Gastroesophageal sphincter (tissue), 4 donors: ENCODE data around the gene ZSWIM7. TPM values are rescaled to one million over a fixed set of nuclear protein-coding genes. Genes with fewer than 3 reads are reported as not detected.

Experiments
- ATAC-seq: fragments of 150-250 bp; one replicate; pipeline ENCODE4 v1.9.1; 2016; ENCODE audit warnings: mild to moderate bottlenecking, moderate library complexity
- H3K27ac ChIP-seq, 4 donors: fragments of 200-600 bp; sonication (generic) in 3 of 4; 1 replicate in 3 of 4; 2 replicates in 1 of 4; pipeline ENCODE4 v1.5.1; 2016 to 2019
- H3K27me3 ChIP-seq: fragments of 200-600 bp; sonication (generic); one replicate; pipeline ENCODE4 v1.5.1; 2019
- H3K36me3 ChIP-seq, 2 donors: fragments of 200-600 bp; sonication (generic); one replicate each; pipeline ENCODE4 v1.5.1; 2019; ENCODE audit warnings: control low read depth in 1 of 2
- H3K4me1 ChIP-seq, 3 donors: fragments of 200-600 bp; sonication (generic); 1 replicate in 2 of 3; 2 replicates in 1 of 3; pipeline ENCODE4 v1.5.1; 2016 to 2019; ENCODE audit warnings: control low read depth in 2 of 3
- H3K4me3 ChIP-seq, 2 donors: fragments of 200-600 bp; sonication (generic); one replicate each; pipeline ENCODE4 v1.5.1; 2019; ENCODE audit warnings: mild to moderate bottlenecking in 1 of 2, moderate library complexity in 1 of 2
- H3K9me3 ChIP-seq, 3 donors: fragments of 200-600 bp; sonication (generic); one replicate each; pipeline ENCODE4 v1.5.1; 2017 to 2019; ENCODE audit warnings: control low read depth in 2 of 3
- CTCF ChIP-seq, 4 experiments: fragments of 200-600 bp in 2 of 4; fragments of 450-650 bp in 2 of 4; sonication (generic) in 1 of 4; IDR thresholded peaks; one replicate each; pipeline ENCODE4 v1.5.1; 2017 to 2019; ENCODE audit warnings: antibody characterized with exemption in 4 of 4, mild to moderate bottlenecking in 2 of 4, moderate library complexity in 2 of 4
- EP300 ChIP-seq: sonication (generic); formaldehyde crosslinking; IDR thresholded peaks from one replicate; pipeline ENCODE4 v1.6.1; 2017; ENCODE audit warnings: antibody characterized with exemption, mild to moderate bottlenecking
- POLR2A ChIP-seq, 2 donors: fragments of 450-650 bp; IDR thresholded peaks; one replicate each; pipeline ENCODE4 v1.6.1; 2017; ENCODE audit warnings: antibody characterized with exemption in 2 of 2, mild to moderate bottlenecking in 2 of 2, moderate library complexity in 1 of 2
- POLR2AphosphoS5 ChIP-seq: sonication (generic); formaldehyde crosslinking; IDR thresholded peaks from one replicate; pipeline ENCODE4 v1.6.1; 2017; ENCODE audit warnings: antibody characterized with exemption
- WGBS, 2 donors: methylation state at CpG; one replicate each; pipeline ENCODE4 v1.1.5; 2018; ENCODE audit warnings: low coverage in 1 of 2; 5-methylcytosine and 5-hydroxymethylcytosine counted together
- total RNA-seq, 4 donors: library from RNA; depleted of rRNA; stranded (reverse); fragments of >200 nt; gene quantifications; one replicate each; pipeline ENCODE4 v1.1.0, GENCODE V29; 2016

ZSWIM7 gene
- total RNA-seq, 4 donors from 2014 or later, result 12.1 to 32.4 (median 13.6) TPM

- Histone ChIP-seq H3K27ac (no peak overlapping the region), H3K9me3 (peaks cover 0 to 4% (median 0%) of the 10 kb centered on the region in 3 donors), H3K27me3 (no peaks in the 10 kb centered on the region), H3K4me3 (no peak overlapping the region), H3K4me1 (peaks cover 3 to 30% (median 8%) of the 10 kb centered on the region in 3 donors), H3K36me3 (peaks cover 0 to 67% of the 10 kb centered on the region in 2 donors)
- TF ChIP-seq EP300 (no peak), CTCF (IDR thresholded peaks at IDR 0.05) (no peak), POLR2AphosphoS5 (no peak), POLR2A (IDR thresholded peaks at IDR 0.05) (no peak)
- no peak for ATAC-seq
- WGBS, 2 donors, result 91 to 100% methylated on average over 1 to 2 of the region's 2 CpGs
Measured at GRCh38 chr17:16002708-16003260, 3.3 kb upstream of the ZSWIM7 start.

DNA sequence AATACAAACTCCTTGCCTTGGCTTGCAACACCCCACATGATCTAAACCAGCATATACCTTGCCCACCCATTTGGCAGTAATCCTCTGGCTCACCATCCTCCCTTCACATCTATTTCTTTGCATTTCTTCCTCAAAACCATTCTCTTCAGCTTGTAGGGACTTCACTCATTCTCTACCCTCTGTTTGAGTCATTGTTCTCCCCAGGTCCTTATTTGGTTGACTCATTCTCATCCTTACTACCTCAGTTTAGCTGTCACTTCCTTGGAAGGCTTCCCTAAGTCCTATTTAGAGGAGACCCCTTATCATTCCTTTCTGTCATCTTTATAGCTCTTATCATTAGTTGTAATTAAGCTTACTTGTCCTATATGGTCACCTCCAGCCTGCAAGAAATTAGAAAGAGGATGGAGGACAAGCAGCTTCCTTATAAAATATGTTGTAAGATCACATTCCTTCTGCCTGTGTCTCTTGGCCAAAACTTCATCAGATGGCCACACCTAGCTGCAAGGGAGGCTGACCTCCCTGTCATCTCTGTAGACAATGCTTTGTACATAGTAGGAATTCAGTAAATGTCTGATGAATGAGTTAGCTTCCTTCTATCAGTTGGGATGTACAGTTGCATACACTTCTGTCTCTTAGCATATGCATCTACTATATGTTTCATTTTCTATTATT, 1.9 kb upstream of the ZSWIM7 start:
- Histone ChIP-seq H3K27me3 (no peaks in the 10 kb centered on the region), H3K4me1 (peaks cover 3 to 33% (median 8%) of the 10 kb centered on the region in 3 donors), H3K36me3 (peaks cover 0 to 60% of the 10 kb centered on the region in 2 donors), H3K4me3 (peak overlapping the region in 1 of 2 donors; percentile 71), H3K9me3 (peaks cover 0 to 4% (median 0%) of the 10 kb centered on the region in 3 donors), H3K27ac (peak overlapping the region in 1 of 4 donors; percentile 98)
- ATAC-seq, result no peak
- TF ChIP-seq POLR2AphosphoS5 (no peak), EP300 (no peak), POLR2A (IDR thresholded peaks at IDR 0.05) (no peak), CTCF (IDR thresholded peaks at IDR 0.05) (no peak)

- peak overlapping the region; percentile 85 to 98 (median 94) for H3K27ac ChIP-seq
- 2 to 7% methylated on average over 12 to 19 of the region's 64 CpGs for WGBS, 2 donors
Measured at GRCh38 chr17:15999974-16000827, 697 bp upstream of the ZSWIM7 start.

GRCh38 chr17:15998031-15998562, 1.4 kb downstream of the ZSWIM7 start:
- H3K4me1 ChIP-seq, result peaks cover 3 to 36% (median 8%) of the 10 kb centered on the region in 3 donors
- TF ChIP-seq CTCF (IDR thresholded peaks at IDR 0.05), result no peak
- TF ChIP-seq EP300, result no peak
- TF ChIP-seq POLR2AphosphoS5, result no peak
- no peak for TF ChIP-seq POLR2A (IDR thresholded peaks at IDR 0.05)
- no peak for ATAC-seq
- WGBS, 2 donors, result 69 to 83% methylated on average over 1 to 4 of the region's 4 CpGs
- H3K27me3 ChIP-seq, result no peaks in the 10 kb centered on the region
- H3K4me3 ChIP-seq, result peak overlapping the region in 1 of 2 donors; percentile 71
- peaks cover 0 to 37% of the 10 kb centered on the region in 2 donors for H3K36me3 ChIP-seq
- peak overlapping the region in 3 of 4 donors; percentile 93 to 98 (median 95) for H3K27ac ChIP-seq
- H3K9me3 ChIP-seq, result peaks cover 0 to 4% (median 0%) of the 10 kb centered on the region in 3 donors

More at GRCh38 chr17:15999974-16000827, 697 bp upstream of the ZSWIM7 start:
- Histone ChIP-seq H3K36me3 (peaks cover 0 to 48% of the 10 kb centered on the region in 2 donors), H3K9me3 (peaks cover 0 to 4% (median 0%) of the 10 kb centered on the region in 3 donors), H3K27me3 (no peaks in the 10 kb centered on the region), H3K4me1 (peaks cover 3 to 36% (median 8%) of the 10 kb centered on the region in 3 donors), H3K4me3 (peak overlapping the region; percentile 60 to 71)
- TF ChIP-seq POLR2AphosphoS5 (no peak), POLR2A (IDR thresholded peaks at IDR 0.05) (no peak), EP300 (no peak), CTCF (IDR thresholded peaks at IDR 0.05) (no peak)
- ATAC-seq, result peak; percentile 47
